GM12872 (cell line): ENCODE data around the gene SLC2A14.

Experiments
- CTCF ChIP-seq: IDR thresholded peaks from 3 replicates; pipeline ENCODE4 v1.5.1; 2011; ENCODE audit warnings: low read depth, mild to moderate bottlenecking, low read length, moderate library complexity; ENCODE audit not compliant: insufficient read depth

Gene SLC2A14

GRCh38 chr12:7781274-7781673 lies 91.4 kb downstream of the SLC2A14 start:
- no peak for TF ChIP-seq CTCF

- no peak for TF ChIP-seq CTCF
These were observed 102.7 kb downstream of the SLC2A14 start for GRCh38 chr12:7769999-7770398.
